Measurements from ENCODE around the gene DNAJC5G.
A peak's percentile ranks its signal among the peaks of the same experiment; 100 is the strongest.

The DNAJC5G gene

DNA sequence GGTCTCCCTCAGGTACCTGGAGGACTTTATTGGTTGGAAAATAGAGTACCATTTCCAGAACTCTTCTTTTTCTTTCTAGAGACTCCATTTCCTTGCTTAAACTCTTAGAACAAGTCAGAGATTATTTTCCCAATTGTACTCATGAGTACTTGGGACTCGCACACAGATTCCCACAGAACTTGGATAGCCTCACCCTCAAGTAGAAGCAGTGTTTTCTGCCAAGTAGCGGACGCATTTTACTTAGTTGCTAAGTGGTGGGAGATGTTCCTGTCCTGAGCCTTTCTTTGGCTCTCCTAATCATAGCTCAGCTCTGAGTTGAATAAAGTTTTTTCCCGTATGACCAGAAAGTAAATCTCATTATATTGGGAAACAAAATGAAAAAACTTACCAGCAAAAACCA lies 29.6 kb upstream of the DNAJC5G start:
- no peaks in the 10 kb centered on the region; the same call in 1 of the 2 replicates for H3K4me1 ChIP-seq (ENCODE audit: insufficient read depth, low read length)
- H3K36me3 ChIP-seq (ENCODE audit: insufficient read depth, low read length), result peaks cover 19% of the 10 kb centered on the region
- no peaks in the 10 kb centered on the region for H3K9me3 ChIP-seq (ENCODE audit: control insufficient read depth, insufficient read depth, low read length)
- no peak overlapping the region for H3K9ac ChIP-seq (ENCODE audit: low read depth, low read length)

- Histone ChIP-seq H3K9me3 (ENCODE audit: control insufficient read depth, insufficient read depth, low read length) (no peaks in the 10 kb centered on the region), H3K36me3 (ENCODE audit: insufficient read depth, low read length) (peaks cover 6% of the 10 kb centered on the region; the same call in 1 of the 2 replicates), H3K4me1 (ENCODE audit: insufficient read depth, low read length) (no peaks in the 10 kb centered on the region; the same call in 1 of the 2 replicates)
These were observed 27.3 kb upstream of the DNAJC5G start for GRCh38 chr2:27247893-27248292.

DNA sequence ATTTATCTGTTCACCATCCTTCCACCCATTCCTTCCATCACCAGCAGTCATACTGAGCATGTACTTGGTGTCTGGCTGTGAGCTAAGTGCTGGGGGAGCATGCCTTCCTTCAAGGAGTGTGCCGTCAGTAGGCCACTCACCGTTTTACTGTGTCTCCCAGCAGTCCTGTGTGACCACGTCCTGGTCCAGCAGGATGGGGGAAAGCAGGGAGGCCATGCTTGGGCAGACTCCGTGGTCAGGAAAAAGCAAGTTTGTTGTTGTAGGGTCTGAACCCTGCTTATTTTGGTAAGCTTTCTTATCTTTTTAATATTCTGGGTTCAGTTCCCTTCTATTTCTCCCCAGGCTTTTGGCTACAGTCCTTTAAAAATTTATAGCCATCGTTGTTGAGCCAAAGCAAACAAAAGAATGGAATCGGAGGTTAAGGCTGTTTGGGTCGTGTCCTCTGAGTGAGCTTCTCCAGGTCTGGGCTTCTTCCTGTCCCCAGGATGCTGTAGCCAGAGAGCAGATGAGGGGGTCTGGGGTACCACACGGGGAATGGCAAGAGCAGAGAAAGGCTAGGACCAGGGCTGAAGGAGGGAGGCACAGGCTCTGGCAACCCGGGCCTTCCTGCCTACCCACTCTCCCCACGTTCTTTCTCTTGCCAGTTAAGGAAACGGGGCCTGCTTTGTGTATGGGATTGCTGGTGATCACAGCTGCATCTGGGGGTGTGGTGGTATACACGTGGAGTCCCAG lies 25.9 kb upstream of the DNAJC5G start:
- 0 out of 2 replicates have a peak, but pooled peaks cover under 1% of the 10 kb centered on the region for H3K36me3 ChIP-seq (ENCODE audit: insufficient read depth, low read length)
- H3K4me1 ChIP-seq (ENCODE audit: insufficient read depth, low read length), result no peaks in the 10 kb centered on the region; the same call in 1 of the 2 replicates
- H3K9me3 ChIP-seq (ENCODE audit: control insufficient read depth, insufficient read depth, low read length), result no peaks in the 10 kb centered on the region
- no peak overlapping the region for H3K9ac ChIP-seq (ENCODE audit: low read depth, low read length)

More at GRCh38 chr2:27247893-27248292, 27.3 kb upstream of the DNAJC5G start:
- H3K9ac ChIP-seq (ENCODE audit: low read depth, low read length), result no peak overlapping the region

DNA sequence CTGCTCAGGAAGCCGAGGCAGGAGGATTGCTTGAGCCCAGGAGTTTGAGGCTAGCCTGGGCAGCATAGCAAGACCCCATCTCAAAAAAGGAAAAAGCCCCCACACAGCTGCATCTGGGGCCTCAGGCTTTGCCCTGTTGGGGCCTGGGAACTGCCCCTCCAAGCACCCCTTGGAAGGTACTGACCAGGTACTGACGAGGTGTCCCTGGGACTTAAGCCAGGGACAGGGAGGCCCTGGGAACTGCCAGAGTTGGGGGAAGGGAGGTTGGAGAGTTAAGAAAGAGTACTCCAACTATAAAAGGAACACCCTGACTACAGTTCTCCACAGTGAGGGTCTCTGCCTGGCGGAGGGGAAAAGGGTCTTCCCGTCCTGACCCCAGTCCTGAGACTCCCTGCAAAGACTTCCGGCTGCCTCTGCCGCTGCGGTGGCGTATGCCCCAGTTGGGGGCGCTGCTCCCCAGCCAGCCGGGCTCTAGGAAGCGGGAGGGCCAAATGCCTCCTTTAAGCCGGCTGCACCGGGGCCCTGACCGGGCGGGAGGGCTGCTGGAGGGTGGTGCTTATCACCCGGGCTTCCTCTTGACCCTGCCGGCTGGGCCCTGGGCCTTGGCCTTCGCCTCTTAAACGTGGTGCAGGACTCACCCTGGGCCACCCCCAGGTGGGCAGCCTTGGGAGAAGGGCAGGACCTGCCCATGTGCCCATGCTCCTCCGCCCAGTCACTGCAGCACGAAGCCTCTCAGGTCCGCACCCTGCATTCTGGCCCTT lies 25.2 kb upstream of the DNAJC5G start:
- Histone ChIP-seq H3K9me3 (ENCODE audit: control insufficient read depth, insufficient read depth, low read length) (no peaks in the 10 kb centered on the region), H3K36me3 (ENCODE audit: insufficient read depth, low read length) (no peaks in the 10 kb centered on the region), H3K9ac (ENCODE audit: low read depth, low read length) (peak overlapping the region; percentile 19; the same call in 1 of the 2 replicates), H3K4me1 (ENCODE audit: insufficient read depth, low read length) (no peaks in the 10 kb centered on the region; the same call in 1 of the 2 replicates)

GRCh38 chr2:27250652-27251379 lies 24.4 kb upstream of the DNAJC5G start:
- Histone ChIP-seq H3K36me3 (ENCODE audit: insufficient read depth, low read length) (no peaks in the 10 kb centered on the region), H3K9ac (ENCODE audit: low read depth, low read length) (0 out of 2 replicates have a peak overlapping the region, but pooled peaks have one; percentile 19), H3K9me3 (ENCODE audit: control insufficient read depth, insufficient read depth, low read length) (no peaks in the 10 kb centered on the region), H3K4me1 (ENCODE audit: insufficient read depth, low read length) (no peaks in the 10 kb centered on the region; the same call in 1 of the 2 replicates)

- no peaks in the 10 kb centered on the region for H3K36me3 ChIP-seq (ENCODE audit: insufficient read depth, low read length)
- no peaks in the 10 kb centered on the region; the same call in 1 of the 2 replicates for H3K4me1 ChIP-seq (ENCODE audit: insufficient read depth, low read length)
- H3K9ac ChIP-seq (ENCODE audit: low read depth, low read length), result no peak overlapping the region
- H3K9me3 ChIP-seq (ENCODE audit: control insufficient read depth, insufficient read depth, low read length), result no peaks in the 10 kb centered on the region
These were observed 23.5 kb upstream of the DNAJC5G start for GRCh38 chr2:27251766-27252165.

DNA sequence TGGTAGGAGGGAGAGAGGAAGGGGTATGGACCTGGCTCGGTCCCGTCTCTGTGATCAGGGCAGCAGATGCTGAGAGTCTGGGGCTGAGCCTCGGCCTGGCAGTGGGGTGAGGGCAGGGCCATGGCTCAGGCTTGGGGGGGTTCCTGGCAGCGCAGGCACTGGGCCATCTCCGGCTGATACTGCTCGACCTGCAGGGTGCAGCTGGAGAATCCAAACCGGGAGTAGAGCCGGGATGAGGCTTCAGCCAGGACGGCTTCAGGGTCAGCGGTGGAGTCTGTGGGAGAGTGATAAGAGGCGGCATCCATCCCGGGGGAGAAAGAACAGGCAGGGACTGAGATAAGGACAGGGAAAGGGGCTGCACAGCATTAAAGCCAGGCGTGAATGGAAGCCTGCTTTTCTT lies 20.0 kb upstream of the DNAJC5G start:
- Histone ChIP-seq H3K9ac (ENCODE audit: low read depth, low read length) (no peak overlapping the region), H3K36me3 (ENCODE audit: insufficient read depth, low read length) (no peaks in the 10 kb centered on the region), H3K4me1 (ENCODE audit: insufficient read depth, low read length) (no peaks in the 10 kb centered on the region; the same call in 1 of the 2 replicates), H3K9me3 (ENCODE audit: control insufficient read depth, insufficient read depth, low read length) (no peaks in the 10 kb centered on the region)

- Histone ChIP-seq H3K36me3 (ENCODE audit: insufficient read depth, low read length) (no peaks in the 10 kb centered on the region), H3K9ac (ENCODE audit: low read depth, low read length) (no peak overlapping the region), H3K9me3 (ENCODE audit: control insufficient read depth, insufficient read depth, low read length) (no peaks in the 10 kb centered on the region), H3K4me1 (ENCODE audit: insufficient read depth, low read length) (no peaks in the 10 kb centered on the region; the same call in 1 of the 2 replicates)
These were observed 19.6 kb upstream of the DNAJC5G start for GRCh38 chr2:27255660-27256059.

DNA sequence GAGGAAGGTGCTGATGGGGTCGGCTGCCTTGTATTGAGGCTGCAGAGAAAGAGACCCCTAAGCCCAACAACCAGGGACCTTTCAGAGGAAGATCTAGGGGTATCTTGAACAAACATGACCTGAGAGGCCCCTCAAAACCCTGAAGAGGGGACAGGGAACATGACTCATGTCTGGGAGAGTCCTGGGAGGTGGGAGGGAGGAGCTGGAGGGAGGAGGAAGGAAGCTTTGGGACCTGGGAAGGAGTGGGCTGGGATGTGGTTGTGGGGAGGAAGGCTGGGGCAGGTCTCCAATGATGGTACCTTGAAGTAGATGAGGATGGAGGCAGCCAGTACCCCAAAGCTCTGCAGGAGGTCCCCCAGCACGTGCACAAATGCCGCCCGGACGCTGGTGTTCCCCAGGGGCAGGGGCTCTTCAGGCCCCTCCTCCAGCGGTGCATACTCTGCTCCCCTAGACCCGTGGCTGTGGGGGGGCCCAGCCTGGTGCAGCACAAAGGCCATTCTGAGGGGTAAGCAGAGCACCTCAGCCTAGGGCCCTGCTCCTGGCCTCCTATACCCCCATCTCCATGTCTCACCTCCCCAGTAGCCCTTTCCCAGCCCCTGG lies 18.3 kb upstream of the DNAJC5G start:
- peaks cover 4% of the 10 kb centered on the region; the same call in 1 of the 2 replicates for H3K4me1 ChIP-seq (ENCODE audit: insufficient read depth, low read length)
- H3K9ac ChIP-seq (ENCODE audit: low read depth, low read length), result no peak overlapping the region
- H3K9me3 ChIP-seq (ENCODE audit: control insufficient read depth, insufficient read depth, low read length), result no peaks in the 10 kb centered on the region
- no peaks in the 10 kb centered on the region for H3K36me3 ChIP-seq (ENCODE audit: insufficient read depth, low read length)

DNA sequence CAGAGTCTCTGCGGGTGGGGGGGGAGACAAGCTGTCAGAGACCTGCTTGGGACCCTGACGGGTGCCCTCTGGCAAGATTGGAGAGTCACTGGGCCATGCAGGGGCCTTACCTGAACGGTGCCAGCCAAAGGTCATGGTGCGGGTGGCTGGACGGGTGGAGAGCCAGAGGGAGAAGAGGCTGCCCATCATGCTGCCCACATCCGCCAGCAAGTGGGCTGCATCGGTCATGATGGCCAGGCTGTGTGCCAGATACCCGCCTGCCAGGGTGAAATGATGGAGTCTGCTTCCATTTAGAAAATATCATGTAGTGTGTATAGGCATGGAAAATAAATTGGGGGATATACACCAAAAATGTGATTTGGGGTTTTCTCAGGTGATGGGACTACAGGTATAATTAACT lies 17.2 kb upstream of the DNAJC5G start:
- peaks cover 4% of the 10 kb centered on the region; the same call in 1 of the 2 replicates for H3K4me1 ChIP-seq (ENCODE audit: insufficient read depth, low read length)
- no peaks in the 10 kb centered on the region for H3K36me3 ChIP-seq (ENCODE audit: insufficient read depth, low read length)
- no peaks in the 10 kb centered on the region for H3K9me3 ChIP-seq (ENCODE audit: control insufficient read depth, insufficient read depth, low read length)
- no peak overlapping the region for H3K9ac ChIP-seq (ENCODE audit: low read depth, low read length)

DNA sequence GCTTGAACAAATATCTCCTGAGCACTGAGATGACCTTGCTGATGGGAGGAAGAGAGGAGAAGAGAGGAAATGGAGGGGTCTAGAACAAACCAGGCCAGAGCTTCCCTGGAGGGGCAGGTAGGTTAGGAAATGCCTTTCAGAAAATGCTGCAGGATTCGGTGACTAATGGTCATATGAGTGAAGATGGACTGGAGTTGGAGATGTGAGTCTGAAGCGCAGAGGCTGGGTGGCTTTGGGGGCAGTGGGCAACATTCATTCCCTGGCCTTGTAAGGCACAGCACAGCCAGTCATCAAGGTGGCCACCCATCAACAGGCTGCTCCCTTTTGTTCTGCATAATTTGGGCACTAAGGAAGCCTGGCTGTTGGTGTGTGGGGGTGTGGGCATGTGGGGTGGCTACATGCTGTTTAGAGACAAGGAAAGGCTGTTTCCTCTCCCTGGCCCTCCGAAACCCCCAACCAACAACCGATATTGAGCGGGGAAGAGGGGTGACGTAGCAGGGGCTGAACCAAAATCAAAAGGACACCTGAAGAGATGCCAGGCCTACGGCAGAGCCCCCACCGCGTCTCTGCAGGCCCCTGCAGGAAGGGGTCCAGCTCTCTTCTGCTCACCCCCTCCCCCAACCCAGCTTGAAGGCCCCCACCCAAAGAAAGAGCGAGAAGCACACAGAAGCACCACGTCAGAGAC lies 13.8 kb upstream of the DNAJC5G start:
- Histone ChIP-seq H3K4me1 (ENCODE audit: insufficient read depth, low read length) (peaks cover 4% of the 10 kb centered on the region), H3K9ac (ENCODE audit: low read depth, low read length) (peak overlapping the region; percentile 61), H3K9me3 (ENCODE audit: control insufficient read depth, insufficient read depth, low read length) (no peaks in the 10 kb centered on the region), H3K36me3 (ENCODE audit: insufficient read depth, low read length) (no peaks in the 10 kb centered on the region)

- H3K9ac ChIP-seq (ENCODE audit: low read depth, low read length), result peak overlapping the region; percentile 61
- H3K4me1 ChIP-seq (ENCODE audit: insufficient read depth, low read length), result peaks cover 4% of the 10 kb centered on the region
- no peaks in the 10 kb centered on the region for H3K36me3 ChIP-seq (ENCODE audit: insufficient read depth, low read length)
- no peaks in the 10 kb centered on the region for H3K9me3 ChIP-seq (ENCODE audit: control insufficient read depth, insufficient read depth, low read length)
These were observed 13.3 kb upstream of the DNAJC5G start for GRCh38 chr2:27261926-27262298.

- H3K4me1 ChIP-seq (ENCODE audit: insufficient read depth, low read length), result peaks cover 4% of the 10 kb centered on the region
- peak within 1 kb of the TSS; percentile 61 for H3K9ac ChIP-seq (ENCODE audit: low read depth, low read length)
- no peaks in the 10 kb centered on the region for H3K9me3 ChIP-seq (ENCODE audit: control insufficient read depth, insufficient read depth, low read length)
These were observed 12.6 kb upstream of the DNAJC5G start, which contains the start of gene SLC30A3 for GRCh38 chr2:27262379-27263286. TSS of gene SLC30A3 (minus strand) at chr2:27263047. CDS start at chr2:27262906, 141 bp downstream.

More at GRCh38 chr2:27262379-27263286, 12.6 kb upstream of the DNAJC5G start, which contains the start of gene SLC30A3:
- H3K36me3 ChIP-seq (ENCODE audit: insufficient read depth, low read length), result no peaks in the 10 kb centered on the region
